GM18909 (cell line): ENCODE measurements around the gene C1orf159.
"Not testable (repeated sequence)": the region's sequence is repeated elsewhere in the genome, so short reads cannot be mapped to it uniquely, and the experiment has no call there.

Experiments used
- ATAC-seq: cut with Tn5 transposase; IDR thresholded peaks from one replicate; pipeline ENCODE4 v1.9.1; 2021; ENCODE audit warnings: mild to moderate bottlenecking; ENCODE audit not compliant: unreplicated experiment, poor library complexity

Gene C1orf159

GRCh38 chr1:1150100-1150499, 34.2 kb upstream of the C1orf159 start:
- ATAC-seq: no peak

GRCh38 chr1:1149416-1149815, 33.5 kb upstream of the C1orf159 start:
- no peak for ATAC-seq

- ATAC-seq: no peak
Measured at GRCh38 chr1:1148569-1148968, 32.7 kb upstream of the C1orf159 start.

GRCh38 chr1:1148061-1148460, 32.2 kb upstream of the C1orf159 start:
- ATAC-seq: no peak

GRCh38 chr1:1146596-1146995, 30.7 kb upstream of the C1orf159 start:
- no peak for ATAC-seq

GRCh38 chr1:1146026-1146425, 30.1 kb upstream of the C1orf159 start:
- no peak for ATAC-seq

GRCh38 chr1:1145547-1145914, 29.6 kb upstream of the C1orf159 start:
- no peak for ATAC-seq

- no peak for ATAC-seq
Measured at GRCh38 chr1:1144843-1145546, 29.1 kb upstream of the C1orf159 start.

- ATAC-seq: no peak
Measured at GRCh38 chr1:1144122-1144842, 28.4 kb upstream of the C1orf159 start.

GRCh38 chr1:1143636-1144035, 27.7 kb upstream of the C1orf159 start:
- no peak for ATAC-seq

- no peak for ATAC-seq
Measured at GRCh38 chr1:1142844-1143243, 27.0 kb upstream of the C1orf159 start.

- ATAC-seq: not testable (repeated sequence)
Measured at GRCh38 chr1:1142352-1142751, 26.5 kb upstream of the C1orf159 start.

- ATAC-seq: no peak
Measured at GRCh38 chr1:1141911-1142250, 26.0 kb upstream of the C1orf159 start.

- ATAC-seq: no peak
Measured at GRCh38 chr1:1141244-1141910, 25.5 kb upstream of the C1orf159 start.

- ATAC-seq: no peak
Measured at GRCh38 chr1:1140673-1141072, 24.8 kb upstream of the C1orf159 start.

- ATAC-seq: no peak
Measured at GRCh38 chr1:1137256-1138045, 21.6 kb upstream of the C1orf159 start.

GRCh38 chr1:1136547-1137230, 20.8 kb upstream of the C1orf159 start:
- no peak for ATAC-seq

GRCh38 chr1:1135339-1136136, 19.6 kb upstream of the C1orf159 start:
- no peak for ATAC-seq

GRCh38 chr1:1134300-1134970, 18.5 kb upstream of the C1orf159 start:
- ATAC-seq: no peak
